Neural cell (in vitro differentiated cells): ENCODE results near the gene TMEM253.

Source experiments
- EZH2 ChIP-seq: fragments of 200-600, 300-800 bp; shearing (Covaris generic), sonication (generic); IDR thresholded peaks from 2 replicates; pipeline ENCODE4 v1.6.1; 2014; ENCODE audit warnings: antibody characterized with exemption, low read length, borderline replicate concordance, mild to moderate bottlenecking; ENCODE audit not compliant: insufficient read depth, poor library complexity, severe bottlenecking
- TF ChIP-seq, protein P1 (sequence below): fragments of 450-650 bp; IDR thresholded peaks from 2 replicates; pipeline ENCODE4 v1.5.1; 2014; ENCODE audit warnings: antibody characterized with exemption, mild to moderate bottlenecking, moderate library complexity; ENCODE audit not compliant: poor library complexity, severe bottlenecking

DNA sequence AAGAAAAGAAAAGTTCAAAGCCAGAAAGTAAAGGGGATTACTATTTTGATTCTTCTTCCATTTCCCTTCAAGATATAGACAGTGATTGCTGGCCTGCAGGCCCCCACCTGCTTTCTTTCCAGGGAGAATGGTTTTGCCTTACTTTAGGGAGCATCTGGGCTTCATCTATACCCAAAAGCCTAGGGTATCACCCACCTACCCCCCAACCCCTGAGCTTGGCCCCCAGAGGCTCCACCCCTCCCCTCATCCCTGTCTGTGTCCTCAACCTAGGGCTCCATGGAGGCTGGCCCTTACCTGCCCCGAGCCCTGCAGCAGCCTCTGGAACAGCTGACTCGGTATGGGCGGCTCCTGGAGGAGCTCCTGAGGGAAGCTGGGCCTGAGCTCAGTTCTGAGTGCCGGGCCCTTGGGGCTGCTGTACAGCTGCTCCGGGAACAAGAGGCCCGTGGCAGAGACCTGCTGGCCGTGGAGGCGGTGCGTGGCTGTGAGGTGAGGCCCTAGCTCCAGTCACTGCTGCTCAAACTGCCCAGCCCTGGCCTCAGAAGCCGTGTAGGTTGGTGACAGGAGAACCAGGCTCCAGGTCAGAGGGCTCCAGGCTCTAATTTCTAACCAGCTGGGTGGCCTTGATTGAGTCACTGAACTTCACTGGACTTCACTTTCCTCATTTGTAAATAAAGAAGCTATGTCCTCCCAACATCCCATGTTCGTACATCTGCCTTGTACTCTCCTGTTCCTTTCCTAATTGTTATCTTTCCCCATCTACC, 17.1 kb upstream of the TMEM253 start:
- TF ChIP-seq, protein P1, sequence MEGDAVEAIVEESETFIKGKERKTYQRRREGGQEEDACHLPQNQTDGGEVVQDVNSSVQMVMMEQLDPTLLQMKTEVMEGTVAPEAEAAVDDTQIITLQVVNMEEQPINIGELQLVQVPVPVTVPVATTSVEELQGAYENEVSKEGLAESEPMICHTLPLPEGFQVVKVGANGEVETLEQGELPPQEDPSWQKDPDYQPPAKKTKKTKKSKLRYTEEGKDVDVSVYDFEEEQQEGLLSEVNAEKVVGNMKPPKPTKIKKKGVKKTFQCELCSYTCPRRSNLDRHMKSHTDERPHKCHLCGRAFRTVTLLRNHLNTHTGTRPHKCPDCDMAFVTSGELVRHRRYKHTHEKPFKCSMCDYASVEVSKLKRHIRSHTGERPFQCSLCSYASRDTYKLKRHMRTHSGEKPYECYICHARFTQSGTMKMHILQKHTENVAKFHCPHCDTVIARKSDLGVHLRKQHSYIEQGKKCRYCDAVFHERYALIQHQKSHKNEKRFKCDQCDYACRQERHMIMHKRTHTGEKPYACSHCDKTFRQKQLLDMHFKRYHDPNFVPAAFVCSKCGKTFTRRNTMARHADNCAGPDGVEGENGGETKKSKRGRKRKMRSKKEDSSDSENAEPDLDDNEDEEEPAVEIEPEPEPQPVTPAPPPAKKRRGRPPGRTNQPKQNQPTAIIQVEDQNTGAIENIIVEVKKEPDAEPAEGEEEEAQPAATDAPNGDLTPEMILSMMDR, result no peak
- no peak for TF ChIP-seq EZH2
